Transverse colon (tissue), 4 donors: ENCODE measurements around the gene STAG1.

Source experiments
- POLR2A ChIP-seq: fragments of 450-650 bp; IDR thresholded peaks from one replicate; pipeline ENCODE4 v1.6.1; 2016; ENCODE audit warnings: antibody characterized with exemption, mild to moderate bottlenecking, moderate library complexity
- POLR2AphosphoS5 ChIP-seq, 3 donors: sonication (generic); formaldehyde crosslinking; IDR thresholded peaks; one replicate each; pipeline ENCODE4 v1.6.1; 2016; ENCODE audit warnings: antibody characterized with exemption in 3 of 3
- TF ChIP-seq, protein P1 (sequence below), 5 experiments: fragments of 200-600 bp in 3 of 5; fragments of 450-650 bp in 2 of 5; sonication (generic) in 3 of 5; IDR thresholded peaks; 1 replicate in 2 of 5; 2 replicates in 3 of 5; pipeline ENCODE4 v1.5.1; 2016 to 2017; ENCODE audit warnings: antibody characterized with exemption in 5 of 5, inconsistent platforms in 3 of 5, mild to moderate bottlenecking in 2 of 5, moderate library complexity in 1 of 5

DNA sequence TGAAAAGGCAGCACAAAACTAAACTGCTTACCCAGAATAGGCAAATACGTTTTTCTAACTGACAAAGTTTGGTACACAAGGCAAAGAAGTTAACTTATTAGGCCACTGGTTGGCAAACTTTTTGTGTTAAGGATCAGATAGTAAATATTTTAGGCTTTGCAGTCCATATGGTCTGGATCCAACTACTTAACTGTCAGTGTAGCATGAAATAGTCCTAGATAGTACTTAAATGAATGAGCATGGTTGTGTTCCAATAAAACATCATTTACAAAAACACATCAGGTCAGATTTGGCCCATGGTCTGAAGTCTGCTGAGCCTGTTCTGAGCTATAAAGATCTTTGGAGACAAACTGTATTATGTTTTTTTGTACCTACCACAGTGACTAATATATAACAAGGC is 365.1 kb downstream of the STAG1 start:
- no peak for TF ChIP-seq POLR2A
- TF ChIP-seq, protein P1, sequence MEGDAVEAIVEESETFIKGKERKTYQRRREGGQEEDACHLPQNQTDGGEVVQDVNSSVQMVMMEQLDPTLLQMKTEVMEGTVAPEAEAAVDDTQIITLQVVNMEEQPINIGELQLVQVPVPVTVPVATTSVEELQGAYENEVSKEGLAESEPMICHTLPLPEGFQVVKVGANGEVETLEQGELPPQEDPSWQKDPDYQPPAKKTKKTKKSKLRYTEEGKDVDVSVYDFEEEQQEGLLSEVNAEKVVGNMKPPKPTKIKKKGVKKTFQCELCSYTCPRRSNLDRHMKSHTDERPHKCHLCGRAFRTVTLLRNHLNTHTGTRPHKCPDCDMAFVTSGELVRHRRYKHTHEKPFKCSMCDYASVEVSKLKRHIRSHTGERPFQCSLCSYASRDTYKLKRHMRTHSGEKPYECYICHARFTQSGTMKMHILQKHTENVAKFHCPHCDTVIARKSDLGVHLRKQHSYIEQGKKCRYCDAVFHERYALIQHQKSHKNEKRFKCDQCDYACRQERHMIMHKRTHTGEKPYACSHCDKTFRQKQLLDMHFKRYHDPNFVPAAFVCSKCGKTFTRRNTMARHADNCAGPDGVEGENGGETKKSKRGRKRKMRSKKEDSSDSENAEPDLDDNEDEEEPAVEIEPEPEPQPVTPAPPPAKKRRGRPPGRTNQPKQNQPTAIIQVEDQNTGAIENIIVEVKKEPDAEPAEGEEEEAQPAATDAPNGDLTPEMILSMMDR (IDR thresholded peaks at IDR 0.05): no peak
- TF ChIP-seq POLR2AphosphoS5 (IDR thresholded peaks at IDR 0.05): no peak
